ENCODE results near the gene RNF213. TPM values are rescaled to one million over a fixed set of nuclear protein-coding genes. Genes with fewer than 3 reads are reported as not detected.
A peak's percentile ranks its signal among the peaks of the same experiment; 100 is the strongest.
"Not testable (repeated sequence)": the region's sequence is repeated elsewhere in the genome, so short reads cannot be mapped to it uniquely, and the experiment has no call there.

RNF213 gene
- polyA plus RNA-seq, 5 donors: 59.5 to 100 (median 77.9) TPM

GRCh38 chr17:80265205-80266068 is 4.8 kb downstream of the RNF213 start:
- DNase-seq: no peak

GRCh38 chr17:80267391-80267790 is 6.7 kb downstream of the RNF213 start:
- DNase-seq: no peak

GRCh38 chr17:80268427-80268826 is 7.8 kb downstream of the RNF213 start:
- no peak for DNase-seq

GRCh38 chr17:80269405-80269807 is 8.8 kb downstream of the RNF213 start:
- no peak for DNase-seq

GRCh38 chr17:80270104-80270503 is 9.5 kb downstream of the RNF213 start:
- no peak for DNase-seq

- DNase-seq: no peak
These were observed 10.2 kb downstream of the RNF213 start for GRCh38 chr17:80270836-80271235.

GRCh38 chr17:80272366-80272765 is 11.7 kb downstream of the RNF213 start:
- no peak for DNase-seq

- no peak for DNase-seq
These were observed 13.7 kb downstream of the RNF213 start for GRCh38 chr17:80274331-80274730.

GRCh38 chr17:80274871-80275449 is 14.3 kb downstream of the RNF213 start:
- DNase-seq: no peak

GRCh38 chr17:80275857-80276256 is 15.2 kb downstream of the RNF213 start:
- not testable (repeated sequence) for DNase-seq

GRCh38 chr17:80277751-80278671 is 17.4 kb downstream of the RNF213 start:
- DNase-seq: no peak

GRCh38 chr17:80279895-80280294 is 19.2 kb downstream of the RNF213 start:
- peak; percentile 53 to 67 for DNase-seq

- no peak for DNase-seq
These were observed 20.9 kb downstream of the RNF213 start for GRCh38 chr17:80281516-80281915.

- DNase-seq: no peak
These were observed 22.6 kb downstream of the RNF213 start for GRCh38 chr17:80283116-80283852.

- no peak for DNase-seq
These were observed 24.0 kb downstream of the RNF213 start for GRCh38 chr17:80284631-80285030.

- no peak for DNase-seq
These were observed 24.7 kb downstream of the RNF213 start for GRCh38 chr17:80285237-80285920.

GRCh38 chr17:80286638-80286960 is 25.9 kb downstream of the RNF213 start:
- no peak for DNase-seq

- DNase-seq: no peak
These were observed 26.4 kb downstream of the RNF213 start for GRCh38 chr17:80287038-80287437.

GRCh38 chr17:80287806-80288567 is 27.3 kb downstream of the RNF213 start:
- DNase-seq: no peak

GRCh38 chr17:80289616-80290015 is 29.0 kb downstream of the RNF213 start:
- no peak for DNase-seq
